ENCODE measurements around the gene CAMK1D. TPM values are rescaled to one million over a fixed set of nuclear protein-coding genes. Genes with fewer than 3 reads are reported as not detected.

Gene CAMK1D
- total RNA-seq, 1 experiment from 2014 or later = 6.3 TPM

- Histone ChIP-seq H2BK15ac (ENCODE audit: low read depth, low read length) (no peak overlapping the region), H3K18ac (ENCODE audit: insufficient read length, low read depth, low read length) (no peak overlapping the region), H3K9ac (ENCODE audit: extremely low read depth, insufficient read length, low read length) (no peak overlapping the region), H4K8ac (replicated peaks; ENCODE audit: insufficient read length, low read depth, low read length) (no peak overlapping the region), H3K9me3 (ENCODE audit: control insufficient read depth, low read depth, low read length) (no peaks in the 10 kb centered on the region), H2BK5ac (ENCODE audit: insufficient read length, low read length) (no peak overlapping the region), H3K27ac (ENCODE audit: insufficient read length, low read depth, low read length) (no peak overlapping the region), H3K4me2 (ENCODE audit: insufficient read depth, insufficient read length, low read length) (no peak overlapping the region), H3T11ph (ENCODE audit: low read length) (no peak overlapping the region), H3K79me2 (ENCODE audit: insufficient read depth, low read length) (no peaks in the 10 kb centered on the region), H3K23ac (ENCODE audit: insufficient read length, low read depth, low read length) (no peak overlapping the region), H2BK20ac (ENCODE audit: low read depth, low read length, poor library complexity, severe bottlenecking) (no peak overlapping the region), H3K14ac (ENCODE audit: insufficient read depth, low read length) (no peak overlapping the region), H4K91ac (ENCODE audit: insufficient read length, low read depth, low read length) (no peak overlapping the region), H3K79me1 (ENCODE audit: insufficient read depth, low read depth, low read length, poor library complexity, severe bottlenecking) (no peaks in the 10 kb centered on the region), H3K27me3 (ENCODE audit: insufficient read depth, low read length) (no peaks in the 10 kb centered on the region), H2BK12ac (ENCODE audit: insufficient read length, low read depth, low read length) (no peak overlapping the region), H2AFZ (ENCODE audit: low read length) (no peak overlapping the region), H3K56ac (ENCODE audit: insufficient read length, low read depth, low read length) (no peak overlapping the region), H3K23me2 (ENCODE audit: insufficient read length, low read depth, low read length, poor library complexity, severe bottlenecking) (no peaks in the 10 kb centered on the region), H3K4ac (ENCODE audit: low read depth, low read length) (no peak overlapping the region), H4K5ac (ENCODE audit: insufficient read length, low read depth, low read length) (no peak overlapping the region), H2AK5ac (ENCODE audit: insufficient read length, low read length) (no peak overlapping the region), H4K20me1 (ENCODE audit: control insufficient read depth, insufficient read depth, insufficient read length) (no peaks in the 10 kb centered on the region), H3K4me1 (ENCODE audit: insufficient read depth, low read length) (no peaks in the 10 kb centered on the region), H2BK120ac (ENCODE audit: low read depth, low read length, poor library complexity, severe bottlenecking) (no peak overlapping the region)
- no peak for DNase-seq
- H3K27me3 Mint-ChIP-seq (ENCODE audit: low read depth) = no peaks in the 10 kb centered on the region
- no peaks in the 10 kb centered on the region for H3K9me3 Mint-ChIP-seq
- H3K36me3 Mint-ChIP-seq (ENCODE audit: insufficient read depth in 1 of 3, low read depth in 3 of 3) = no peaks in the 10 kb centered on the region; a peak in 1 of 7 replicates
- H3K27ac Mint-ChIP-seq = no peak overlapping the region; a peak in 1 of 7 replicates
- WGBS (ENCODE audit: extremely low coverage, insufficient read length, low lambda C conversion rate) = no CpG with 5 or more reads among the region's 5 CpGs
- H3K4me3 Mint-ChIP-seq = no peak overlapping the region
- H3K4me1 Mint-ChIP-seq = peaks cover 7 to 9% of the 10 kb centered on the region in 2 experiments; a peak in 3 of 4 replicates
- no peak for TF ChIP-seq CTCF (conservative IDR thresholded peaks at IDR 0.05)
Measured at GRCh38 chr10:12463459-12463838, 114.1 kb downstream of the CAMK1D start.

All from H9 (cell line).